ENCODE data around the gene ARPP21.
"Not testable (repeated sequence)": the region's sequence is repeated elsewhere in the genome, so short reads cannot be mapped to it uniquely, and the experiment has no call there.

Gene ARPP21

DNA sequence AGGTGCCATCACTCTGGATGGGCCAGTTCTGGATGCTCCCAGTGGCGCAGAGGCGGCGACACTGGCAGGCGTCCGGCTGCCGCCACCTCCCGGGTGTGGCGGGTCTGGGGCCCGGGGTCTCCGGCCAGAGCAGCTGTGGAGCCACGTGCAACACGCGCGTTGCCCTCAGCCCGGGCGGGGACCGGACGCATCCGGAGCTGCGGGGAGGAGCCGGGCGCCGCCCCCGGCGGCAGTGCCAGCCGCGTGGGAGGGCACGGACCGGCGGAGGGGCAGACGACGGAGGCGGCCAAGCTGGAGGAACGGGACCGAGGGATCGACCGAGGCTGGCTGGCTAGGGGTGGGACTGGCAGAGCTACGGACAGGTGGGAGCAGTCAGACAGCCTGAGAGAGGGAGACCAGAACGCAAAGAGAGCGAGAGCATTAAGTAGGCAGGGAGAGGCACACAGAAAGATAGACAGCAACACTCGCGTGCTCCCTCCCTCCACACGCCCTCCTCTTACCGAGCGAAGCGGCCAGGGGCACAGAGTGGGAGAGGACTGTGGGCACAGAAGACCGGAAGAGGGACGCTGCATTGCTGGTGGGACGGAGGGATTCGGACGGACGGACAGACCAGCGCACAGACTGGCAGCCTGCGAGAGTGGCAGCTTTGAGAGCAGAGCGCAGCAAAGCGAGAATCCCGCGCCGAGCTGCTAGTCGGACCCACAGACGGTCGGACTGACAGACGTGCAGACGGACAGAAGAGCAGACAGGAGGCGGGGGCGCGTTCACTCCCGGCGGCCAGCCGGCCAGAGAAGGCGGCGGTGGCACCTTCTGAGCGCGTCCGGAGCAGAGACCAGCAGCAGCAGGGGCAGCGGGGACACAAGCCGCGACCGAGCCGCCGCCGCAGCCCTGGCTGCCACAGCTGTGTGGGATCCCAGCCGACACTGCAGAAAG lies at the start of gene ARPP21:
ARPP21 (plus strand) TSS at position 272 of the 933 bp plus-strand sequence. CDS start 42,227 bp downstream, outside the sequence.
- DNase-seq, result no peak

DNA sequence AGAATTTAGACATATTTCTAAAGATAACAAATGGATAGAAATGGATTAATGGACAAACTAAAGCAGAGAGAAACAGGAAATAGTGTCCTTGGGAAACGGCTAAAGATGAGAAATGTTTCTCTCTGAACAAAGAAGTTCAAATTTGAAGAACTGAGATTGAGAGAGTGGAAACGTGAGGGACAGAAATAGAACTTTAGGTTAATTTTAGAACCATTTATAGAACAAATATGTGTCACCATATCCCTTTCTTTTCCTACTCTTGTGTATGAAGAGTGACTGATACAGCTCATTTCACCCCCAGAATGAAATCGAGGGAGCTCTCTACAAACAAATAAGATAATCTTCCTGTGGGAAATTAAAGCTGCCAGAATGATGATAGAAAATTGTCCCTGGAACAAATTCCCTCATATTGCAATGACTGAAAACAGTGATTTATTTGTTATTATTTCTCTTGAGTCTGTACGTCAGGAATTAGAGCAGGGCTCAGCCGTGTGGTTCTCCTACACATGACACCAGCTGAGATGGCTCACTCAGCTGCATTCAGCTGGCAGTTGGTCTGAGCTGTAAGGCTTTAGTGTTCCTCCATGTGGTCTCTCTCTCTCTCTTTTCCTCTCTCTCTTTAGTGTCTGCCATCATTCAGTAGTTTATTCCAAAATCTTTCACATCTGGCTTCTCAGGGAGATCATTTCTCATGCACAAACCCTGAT lies 46.6 kb upstream of the ARPP21 start:
- DNase-seq, result no peak

DNA sequence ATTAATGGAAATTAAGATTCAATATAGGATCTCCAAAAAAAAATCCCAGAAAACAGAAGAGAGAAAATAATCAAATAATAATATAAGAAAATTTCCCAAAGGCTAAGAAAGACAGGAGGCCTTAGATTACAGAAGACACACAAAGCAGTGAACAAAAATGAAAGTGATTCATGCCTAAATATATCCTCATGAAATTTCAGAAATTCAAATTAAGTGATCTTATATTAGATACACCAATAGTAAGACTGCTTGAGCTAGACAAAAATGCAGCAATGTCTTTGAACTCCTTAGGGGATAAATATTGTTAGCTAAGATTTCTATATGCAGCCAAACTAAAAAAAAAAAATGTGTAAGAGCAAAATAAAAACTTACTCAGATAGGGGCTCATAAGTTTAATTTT lies 44.6 kb upstream of the ARPP21 start:
- DNase-seq, result no peak

DNA sequence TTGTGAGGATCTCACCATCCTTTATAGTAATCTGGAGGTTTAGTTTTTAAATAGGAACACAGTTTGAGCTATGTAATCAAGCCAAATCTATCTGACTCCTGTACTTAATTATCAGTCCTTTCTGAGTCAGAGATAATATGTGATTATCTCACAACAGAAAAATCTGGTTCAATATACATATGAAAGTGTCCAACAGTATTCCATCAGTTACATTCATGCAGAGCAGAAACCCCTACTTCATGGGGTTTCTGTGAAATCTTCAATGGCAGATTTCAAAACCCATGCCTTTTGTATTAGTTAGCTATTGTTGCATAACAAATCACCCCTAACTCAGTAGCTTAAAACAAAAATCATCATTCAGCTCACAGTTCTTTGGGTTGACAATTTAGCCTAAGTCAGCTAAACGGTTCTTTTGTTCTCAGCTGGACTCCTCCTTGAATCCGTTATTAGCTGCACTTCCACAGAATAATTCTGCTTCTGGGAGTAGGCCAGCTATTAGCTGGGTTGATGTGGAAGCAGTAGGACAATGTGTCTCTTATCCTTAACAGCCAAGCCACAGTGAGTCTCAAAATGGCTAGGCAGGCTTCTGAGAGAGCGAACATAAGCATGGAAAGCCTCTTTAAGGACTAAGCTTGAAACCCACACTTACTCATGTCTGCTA lies 42.9 kb upstream of the ARPP21 start:
- DNase-seq, result no peak

DNA sequence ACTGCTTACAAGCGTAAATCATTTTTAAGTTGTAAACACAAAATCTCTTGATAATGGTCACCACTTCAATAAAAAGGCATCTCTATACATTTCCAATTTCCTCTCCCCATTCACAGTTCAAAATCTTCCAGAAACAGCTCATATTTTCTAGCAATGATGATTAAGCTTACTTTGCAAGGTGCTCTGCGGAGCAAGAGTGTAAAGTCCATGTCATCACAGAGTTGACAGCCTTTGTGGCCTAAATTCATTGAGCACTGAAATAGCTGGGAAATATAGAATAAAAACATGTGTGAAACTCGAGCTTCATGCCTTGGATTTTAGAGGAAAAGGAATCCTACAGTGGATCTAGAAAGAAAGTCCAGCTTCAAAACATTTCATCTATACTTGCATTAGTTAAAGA lies 41.8 kb upstream of the ARPP21 start:
- DNase-seq, result no peak

DNA sequence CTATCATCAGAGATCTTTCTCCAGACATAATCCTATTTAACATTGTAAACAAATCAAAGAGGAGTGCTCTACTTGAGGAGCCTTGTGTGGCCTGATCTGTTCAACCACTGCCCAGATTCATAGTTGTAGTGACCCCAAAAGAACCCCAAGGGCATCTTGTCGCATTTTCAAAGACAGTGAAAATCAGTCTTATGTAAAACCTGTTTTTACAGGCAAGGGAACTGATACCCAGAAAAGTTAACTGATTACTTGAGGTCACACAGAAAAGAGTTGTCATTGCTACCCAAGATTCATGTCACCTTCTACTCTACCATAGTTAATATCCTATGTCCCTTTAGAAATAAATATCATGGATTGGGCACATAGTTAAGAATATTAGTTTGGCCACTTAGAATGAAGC lies 40.5 kb upstream of the ARPP21 start:
- no peak for DNase-seq

DNA sequence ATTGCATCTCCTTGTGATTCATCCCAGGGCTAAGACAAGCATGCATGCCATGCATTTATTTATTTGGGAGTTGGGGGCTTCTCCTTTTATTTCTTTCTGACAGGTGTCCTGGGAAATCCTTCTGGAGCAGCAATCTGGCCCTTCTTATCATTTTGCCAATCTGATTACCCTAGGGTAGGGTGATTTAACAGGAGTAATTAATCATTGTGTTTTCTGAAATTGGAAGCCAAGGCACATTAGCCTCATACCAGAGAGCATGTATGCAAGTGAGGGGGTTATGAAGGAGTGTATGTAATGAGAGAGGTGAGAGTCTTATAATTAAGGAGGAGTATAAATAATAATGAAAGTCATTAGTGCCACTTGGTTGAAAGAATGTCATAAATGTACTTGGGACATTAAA lies 37.4 kb upstream of the ARPP21 start:
- no peak for DNase-seq

DNA sequence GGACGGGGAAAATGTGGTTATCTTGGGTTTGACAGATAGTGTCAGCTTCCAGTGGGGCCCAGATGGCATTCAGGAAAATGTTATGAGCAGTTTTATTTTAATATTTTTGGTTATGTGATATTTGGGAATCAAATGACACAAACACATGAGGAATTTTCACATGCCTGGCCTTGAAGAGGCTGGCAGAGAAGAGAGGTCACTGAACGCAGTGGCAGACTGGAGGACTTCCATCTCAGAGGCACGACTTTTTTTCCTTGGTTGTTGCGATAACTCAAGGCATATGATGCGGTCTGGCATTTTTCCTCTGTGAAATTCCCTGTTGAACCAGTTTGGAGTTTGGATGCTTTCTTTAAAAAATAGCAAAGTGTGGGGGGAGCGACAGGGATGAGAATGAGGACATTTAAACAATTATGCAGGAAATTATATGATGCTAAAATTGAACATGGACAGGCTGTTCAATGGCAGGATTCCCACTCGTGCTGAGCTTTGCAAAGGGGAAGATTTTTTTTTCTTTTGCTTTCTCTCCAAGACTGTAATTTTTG lies 36.9 kb upstream of the ARPP21 start:
- DNase-seq, result no peak

DNA sequence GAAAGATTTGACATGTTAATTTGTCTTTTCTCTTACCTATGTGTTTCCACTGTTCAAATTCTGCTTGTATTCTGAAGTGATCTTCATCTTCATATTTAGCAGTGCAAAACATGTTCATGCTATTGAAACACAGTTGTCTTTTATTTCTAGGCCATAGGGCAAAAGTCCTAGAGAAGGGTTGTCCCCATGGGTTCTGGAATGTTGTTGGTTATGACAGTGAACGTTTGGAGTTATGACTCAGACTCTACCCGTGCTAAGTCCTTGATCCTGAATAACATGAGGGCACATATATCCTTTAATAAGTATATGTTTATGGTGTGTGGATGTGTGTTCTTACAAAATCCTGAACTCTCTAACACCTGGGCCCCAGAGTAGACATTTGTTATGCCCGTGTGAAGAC lies 23.0 kb upstream of the ARPP21 start:
- DNase-seq, result no peak

DNA sequence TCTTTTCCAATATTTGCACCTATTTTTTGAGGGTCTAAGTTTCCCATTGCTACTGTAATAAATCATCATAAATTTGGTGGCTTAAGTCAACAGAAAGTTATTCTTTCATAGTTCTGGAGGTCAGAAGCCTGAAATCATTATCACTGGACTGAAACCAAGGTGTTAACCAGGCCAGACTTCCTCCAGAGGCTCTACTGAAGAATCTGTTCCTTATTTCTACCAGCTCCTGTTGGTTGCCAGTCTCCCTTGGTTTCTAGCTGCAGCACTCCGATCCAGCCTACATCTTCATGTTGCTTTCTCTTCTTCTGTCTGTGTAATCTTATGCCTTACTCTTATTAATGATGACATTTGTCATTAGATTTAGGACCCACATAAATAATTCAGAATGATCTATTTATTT lies 22.0 kb upstream of the ARPP21 start:
- no peak for DNase-seq

DNA sequence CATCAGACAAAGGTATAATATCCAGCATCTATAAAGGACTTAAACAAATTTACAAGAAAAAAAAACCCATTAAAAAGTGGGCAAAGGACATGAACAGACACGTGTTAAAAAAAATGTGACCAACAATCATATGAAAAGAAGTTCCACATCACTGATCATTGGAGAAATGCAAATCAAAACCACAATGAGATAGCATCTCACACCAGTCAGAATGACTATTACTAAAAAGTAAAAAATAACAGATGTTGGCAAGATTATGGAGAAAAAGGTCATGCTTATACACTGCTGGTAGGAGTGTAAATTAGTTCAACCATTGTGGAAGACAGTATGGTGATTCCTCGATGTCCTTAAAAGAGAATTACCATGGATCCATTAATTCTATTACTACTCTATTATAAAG lies 19.1 kb upstream of the ARPP21 start:
- not testable (repeated sequence) for DNase-seq

DNA sequence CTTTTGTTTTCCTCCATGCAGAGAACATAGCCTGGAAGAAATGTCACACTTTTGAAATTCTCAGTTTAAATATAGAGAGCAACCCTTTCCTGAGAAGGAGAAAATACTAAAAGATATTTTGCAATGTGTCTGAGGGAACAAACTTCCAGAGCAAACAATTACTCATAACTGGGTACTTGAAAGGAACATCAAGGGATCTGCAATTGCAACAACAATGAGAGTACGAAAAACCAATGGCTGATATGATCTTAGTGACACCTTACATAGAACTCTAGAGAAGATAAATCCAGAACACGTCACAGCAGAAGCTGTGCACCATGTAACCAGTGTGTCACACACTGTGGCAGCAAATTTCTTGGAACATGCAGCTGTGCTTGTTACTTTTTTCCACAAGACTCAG lies 14.6 kb upstream of the ARPP21 start:
- no peak for DNase-seq

DNA sequence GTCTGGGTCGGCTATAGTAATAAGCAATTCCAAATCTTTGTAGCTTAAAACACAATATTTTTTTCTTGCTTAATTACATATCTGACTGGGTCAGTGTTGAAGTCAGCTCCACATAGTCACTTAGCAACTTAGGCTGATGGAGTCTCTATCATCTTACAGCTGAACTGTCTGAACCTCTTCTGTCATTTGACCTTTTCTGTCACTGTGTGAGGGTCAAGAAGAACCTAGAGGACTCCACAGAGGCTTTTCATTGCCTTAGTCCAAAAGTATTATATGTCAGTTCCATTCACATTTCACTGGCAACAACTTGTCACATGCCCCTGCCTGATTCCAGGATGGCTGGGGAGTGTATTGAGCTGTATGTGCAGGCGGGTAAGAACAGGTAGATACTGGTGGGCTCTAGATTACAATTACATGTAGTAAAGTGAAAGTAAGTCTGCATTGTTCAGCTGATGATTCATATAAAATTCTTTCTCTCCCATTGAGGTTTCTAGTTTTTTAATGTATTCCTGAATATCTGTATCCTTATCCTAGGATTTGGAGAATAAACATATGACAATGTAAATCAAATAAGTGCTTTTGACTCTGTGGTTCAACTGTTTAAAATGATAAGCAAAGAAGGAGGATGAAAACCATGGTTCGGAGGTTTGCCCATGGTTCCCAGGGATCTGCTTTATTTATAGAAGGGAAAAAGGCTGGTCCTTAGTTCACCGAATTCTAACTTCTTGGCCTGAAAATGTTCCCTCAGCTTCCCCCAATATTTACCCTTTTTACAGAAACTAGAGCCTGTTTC lies 5.8 kb upstream of the ARPP21 start:
- no peak for DNase-seq

DNA sequence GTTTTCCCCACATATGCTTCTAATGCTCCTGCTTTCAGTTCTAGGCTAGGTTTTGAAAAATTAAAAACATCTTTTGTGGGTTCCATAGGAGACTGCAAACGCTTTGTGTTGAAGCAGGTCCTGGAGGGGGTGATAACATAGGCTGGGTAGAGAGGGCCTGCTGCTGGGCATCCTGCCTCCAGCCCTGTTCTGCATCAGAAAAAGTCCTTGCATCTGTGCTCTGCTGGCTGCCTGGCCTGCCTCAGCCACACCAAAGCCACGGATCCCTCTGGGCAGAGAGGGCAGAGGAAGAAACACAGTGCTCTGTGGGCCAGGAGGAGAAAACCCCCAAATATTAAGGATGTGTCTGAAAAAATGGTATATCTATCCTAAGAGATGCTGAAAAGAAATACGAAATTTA lies 3.9 kb upstream of the ARPP21 start:
- no peak for DNase-seq

DNA sequence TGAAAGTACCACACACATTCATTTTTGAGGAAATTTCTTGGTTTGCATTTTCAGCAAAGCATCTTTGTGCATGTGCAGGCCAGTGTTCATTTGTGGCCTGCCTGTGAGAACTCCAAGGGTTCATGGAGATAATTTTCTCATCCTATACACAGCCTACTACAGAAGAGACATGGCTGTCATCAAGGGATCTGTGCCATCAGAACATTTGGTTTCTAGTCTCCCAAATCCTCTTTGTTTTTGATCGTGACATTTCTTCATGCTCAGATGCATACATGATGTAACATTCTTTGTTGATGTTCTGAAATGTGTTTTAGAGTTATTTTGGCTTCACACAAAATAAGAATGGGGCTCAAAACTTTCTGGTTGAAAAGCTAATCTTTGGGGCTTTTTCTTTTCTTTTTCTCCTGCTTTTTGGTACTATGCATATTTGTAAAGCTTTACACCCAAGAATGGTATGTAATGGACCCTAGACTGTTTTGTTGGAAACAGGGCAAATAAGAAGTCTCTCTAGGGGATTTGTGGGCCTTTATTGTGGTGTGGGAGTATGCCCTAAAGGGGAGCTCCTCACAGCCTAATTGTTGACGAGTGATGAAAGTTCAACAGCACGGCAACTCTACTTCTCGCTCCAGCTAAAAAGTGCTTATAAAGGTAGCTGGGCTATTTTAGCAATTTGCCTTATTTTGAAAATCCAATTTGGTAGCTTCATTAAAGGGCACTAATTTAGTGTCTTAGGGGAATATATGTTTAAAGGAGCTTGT lies 3.2 kb upstream of the ARPP21 start:
- no peak for DNase-seq

DNA sequence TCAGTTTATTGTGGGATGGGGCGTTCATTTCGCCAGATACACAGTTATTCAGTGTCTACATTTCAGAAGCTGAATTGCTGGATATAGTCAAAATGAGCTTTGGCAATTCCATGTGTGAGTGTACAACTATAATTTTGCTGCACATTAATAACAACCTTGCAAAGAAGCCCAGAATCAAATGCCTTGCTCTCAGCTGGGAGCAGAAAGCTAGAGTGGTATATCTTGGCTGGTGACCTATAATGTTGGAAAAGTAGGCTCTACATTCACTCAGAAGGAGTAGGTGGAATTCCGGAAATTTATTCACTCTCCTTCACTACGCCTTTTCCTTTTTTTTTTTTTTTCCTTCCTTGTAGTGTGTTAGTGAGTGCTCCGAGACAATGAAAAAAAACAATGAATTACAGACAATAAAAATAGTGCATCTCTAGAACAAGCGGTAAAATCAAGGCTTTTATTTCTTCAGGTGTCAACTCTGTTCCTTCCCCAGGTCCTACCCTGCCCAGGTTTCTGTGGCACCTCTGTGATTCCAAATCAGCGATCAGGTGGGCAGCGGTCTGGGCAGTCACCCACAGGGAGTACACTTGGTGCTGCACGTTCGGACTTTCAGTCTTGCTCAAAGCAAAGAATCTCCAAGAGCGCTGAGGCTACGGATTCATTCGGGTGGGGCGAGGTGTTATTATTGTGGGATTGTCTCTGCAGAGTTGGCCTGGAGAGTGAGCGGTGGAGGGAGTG lies 910 bp upstream of the ARPP21 start:
- no peak for DNase-seq

DNA sequence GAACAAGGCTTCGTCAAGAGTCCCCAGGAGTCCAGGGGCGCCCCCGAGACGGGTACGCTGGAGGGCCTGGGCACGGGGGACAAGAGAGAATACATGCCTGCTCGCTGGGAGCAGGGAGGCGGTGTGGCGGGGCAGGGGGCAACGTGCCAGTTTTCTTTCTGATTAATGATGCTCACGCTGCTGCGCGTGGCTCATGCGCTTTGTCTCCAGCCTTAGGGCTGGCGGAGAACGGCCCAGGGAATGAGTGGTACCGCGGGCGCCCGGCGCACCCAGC lies 408 bp upstream of the ARPP21 start:
- DNase-seq, result no peak

DNA sequence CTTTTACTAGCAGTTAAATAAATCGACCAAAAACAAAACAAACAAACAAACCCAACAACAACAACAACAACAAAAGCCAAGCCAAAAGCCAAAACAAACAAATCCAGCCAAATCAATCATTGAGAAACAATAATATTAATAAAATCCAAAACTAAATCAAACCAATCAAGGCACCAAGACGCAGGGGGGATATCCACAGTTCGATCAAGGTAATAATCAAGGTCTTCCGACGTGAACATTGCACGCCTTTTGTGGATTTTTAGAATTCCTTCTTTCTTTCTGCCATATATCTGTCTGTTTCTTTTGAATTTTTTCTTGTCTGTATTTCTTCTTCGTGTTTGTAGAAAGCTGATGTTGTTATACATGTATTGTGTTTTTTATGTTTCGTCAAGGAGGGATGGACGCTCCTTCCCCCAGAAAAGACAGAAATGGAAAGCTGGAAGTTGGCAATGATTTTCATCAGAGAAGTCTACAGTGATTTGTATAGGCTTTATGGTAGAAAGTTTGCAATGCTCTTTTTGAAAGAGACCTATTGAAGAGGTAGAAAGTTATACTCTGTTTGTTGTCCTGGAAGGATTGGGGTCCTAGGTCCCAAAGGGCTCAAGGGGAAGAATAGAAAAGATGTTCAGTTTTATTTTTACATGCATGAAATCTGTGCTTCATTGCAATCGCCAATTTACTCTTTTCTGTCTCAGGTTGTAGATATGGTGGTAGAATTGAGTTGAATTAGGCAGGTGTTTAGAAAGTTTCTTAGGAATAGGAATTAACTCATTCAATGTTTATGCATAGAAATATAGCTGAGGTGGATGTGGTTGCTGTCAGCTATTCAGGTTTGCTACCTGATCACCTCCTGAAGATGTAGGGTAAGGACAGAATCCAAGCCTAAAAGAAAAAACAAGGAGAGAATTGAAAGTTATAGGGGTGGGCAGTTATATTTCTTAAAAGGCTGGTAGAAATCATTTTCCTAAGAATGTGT lies 1.2 kb downstream of the ARPP21 start:
- DNase-seq, result no peak

DNA sequence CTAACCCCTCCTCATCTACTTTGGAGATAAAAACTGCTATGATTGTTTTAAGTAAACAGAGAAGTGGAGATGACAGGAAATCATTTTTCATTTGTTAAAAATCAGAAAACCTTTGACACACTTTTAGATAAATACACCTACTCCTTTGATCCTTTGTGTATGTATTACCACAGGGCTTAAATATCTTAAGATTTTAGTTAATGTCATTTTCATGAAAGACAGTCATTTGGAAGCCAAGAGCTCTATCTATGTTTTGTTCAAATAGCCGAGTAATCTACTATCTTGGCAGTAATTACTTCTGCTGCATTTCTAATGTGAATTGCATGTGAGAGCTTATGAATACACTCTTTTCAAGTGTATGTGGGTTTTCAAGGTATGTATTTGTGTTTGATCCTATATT lies 2.0 kb downstream of the ARPP21 start:
- no peak for DNase-seq

DNA sequence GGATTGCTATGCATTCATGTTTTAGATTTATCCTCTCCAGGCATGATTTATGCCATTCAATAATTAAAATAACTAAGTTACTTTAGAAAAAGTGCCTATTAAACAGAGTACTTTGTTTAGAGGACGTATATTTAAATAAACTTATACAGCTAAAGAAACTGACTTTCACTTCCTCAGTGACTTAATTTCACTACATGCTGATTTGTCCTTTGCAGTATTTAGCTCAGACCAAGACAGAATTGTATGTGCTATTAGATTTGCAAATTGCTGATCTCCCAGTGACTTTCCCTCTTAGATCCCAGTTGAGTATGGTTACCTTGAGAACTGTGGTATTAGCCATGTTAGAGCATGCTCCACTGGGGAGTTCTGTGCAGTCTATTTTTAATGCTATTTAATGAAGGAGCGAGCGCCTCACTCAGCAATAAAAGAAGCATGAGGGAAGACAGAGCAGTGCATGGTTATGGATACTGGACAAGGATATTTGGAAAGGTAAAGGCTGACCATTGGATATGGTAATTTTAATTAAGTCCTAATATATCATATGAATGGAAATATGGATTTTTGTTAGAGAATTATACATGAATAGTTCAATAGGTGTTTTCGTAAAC lies 2.7 kb downstream of the ARPP21 start:
- DNase-seq, result no peak

All from NCI-H510A (cell line).